Measurements from ENCODE around the gene ORC3. TPM values are rescaled to one million over a fixed set of nuclear protein-coding genes. Genes with fewer than 3 reads are reported as not detected.

Gene ORC3
- total RNA-seq (10 to 100 TPM; 21.1 to 61.3 (median 30.8) TPM), polyA plus RNA-seq (10 to 100 TPM; 24.4 to 51.4 (median 27.5) TPM)
- long read RNA-seq, donor 1, transcript ORC3-201 (20 exons, 2,501 nt) = major isoform, 5 of 63 reads
- long read RNA-seq, donor 1, transcript ORC3-203 (4 exons, 471 nt) = major isoform, 5 of 63 reads
- long read RNA-seq, donor 1, partial matches to known transcripts = 14 of 63 reads
- long read RNA-seq, donor 1, other reads (novel, unspliced or antisense) = 38 of 63 reads
- long read RNA-seq, donor 2, partial matches to known transcripts = 0 of 5 reads
- long read RNA-seq, donor 2, other reads (novel, unspliced or antisense) = 0 of 5 reads
- long read RNA-seq, donor 3, partial matches to known transcripts = 0 of 5 reads
- long read RNA-seq, donor 3, other reads (novel, unspliced or antisense) = 0 of 5 reads
- long read RNA-seq, donor 4, transcript ORC3-202 (20 exons, 2,512 nt) = major isoform, 7 of 34 reads
- long read RNA-seq, donor 4, partial matches to known transcripts = 8 of 34 reads
- long read RNA-seq, donor 4, other reads (novel, unspliced or antisense) = 12 of 34 reads
- long read RNA-seq, donor 5, transcript ORC3-201 (20 exons, 2,501 nt) = major isoform, 23 of 61 reads
- long read RNA-seq, donor 5, transcript ORC3-202 (20 exons, 2,512 nt) = minor isoform, 15 of 61 reads
- long read RNA-seq, donor 5, partial matches to known transcripts = 9 of 61 reads
- long read RNA-seq, donor 5, other reads (novel, unspliced or antisense) = 13 of 61 reads
- long read RNA-seq, donor 6, transcript ORC3-202 (20 exons, 2,512 nt) = major isoform, 8 of 47 reads
- long read RNA-seq, donor 6, partial matches to known transcripts = 28 of 47 reads
- long read RNA-seq, donor 6, other reads (novel, unspliced or antisense) = 8 of 47 reads
- long read RNA-seq, donor 7, partial matches to known transcripts = 0 of 17 reads
- long read RNA-seq, donor 7, other reads (novel, unspliced or antisense) = 14 of 17 reads
- long read RNA-seq, donor 8, partial matches to known transcripts = 14 of 93 reads
- long read RNA-seq, donor 8, other reads (novel, unspliced or antisense) = 71 of 93 reads
- long read RNA-seq, donor 9, transcript ORC3-202 (20 exons, 2,512 nt) = major isoform, 5 of 18 reads
- long read RNA-seq, donor 9, partial matches to known transcripts = 11 of 18 reads
- long read RNA-seq, donor 9, other reads (novel, unspliced or antisense) = 0 of 18 reads
- long read RNA-seq, donor 10, partial matches to known transcripts = 0 of 5 reads
- long read RNA-seq, donor 10, other reads (novel, unspliced or antisense) = 0 of 5 reads

DNA sequence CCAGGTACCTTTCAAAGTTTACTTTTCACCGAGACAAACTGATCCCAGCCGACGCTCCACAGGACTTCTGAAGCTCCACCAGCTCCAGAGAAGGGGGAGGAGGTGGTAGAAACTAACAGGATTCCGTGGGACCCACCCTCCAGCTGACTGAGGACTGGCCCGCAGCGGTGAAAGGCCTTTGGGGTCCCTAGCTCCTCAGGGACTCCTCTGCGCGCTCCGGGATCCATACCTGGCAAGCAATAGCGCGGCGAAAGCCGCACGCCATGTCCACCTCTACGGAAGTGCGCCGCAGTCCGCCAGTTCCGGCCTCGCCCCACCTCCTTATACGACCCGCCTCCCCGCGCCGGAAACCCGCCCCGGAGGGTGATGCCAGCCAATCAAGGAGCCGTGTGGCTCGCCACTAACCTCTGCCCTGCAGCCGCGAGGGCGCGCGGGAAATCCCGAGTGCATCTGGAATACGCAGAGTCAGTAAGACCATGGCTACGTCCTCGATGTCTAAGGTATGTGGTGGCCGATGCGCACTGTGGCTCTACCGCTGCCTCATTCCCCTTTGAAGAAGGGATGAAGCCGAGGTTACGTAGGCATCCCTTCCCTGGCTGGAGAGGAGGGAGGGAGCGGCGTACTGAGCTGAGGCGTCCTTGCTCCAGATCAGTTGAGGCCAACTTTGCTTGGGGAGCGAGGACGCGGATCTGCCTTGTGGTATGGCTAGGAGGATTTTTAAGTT is at the start of gene ORC3, which contains the start of gene RARS2:
ORC3 (plus strand) TSS at position 443 of the 724 bp plus-strand sequence; CDS start at position 477, 34 bp downstream.
RARS2 (minus strand) TSS at position 295 of the 724 bp plus-strand sequence; CDS start at position 265, 30 bp downstream.
- Histone ChIP-seq H3K36me3 (replicated peaks in 1 of 2) (peaks cover 0 to 7% of the 10 kb centered on the region in 2 donors), H3K9me3 (replicated peaks in 1 of 3) (no peaks in the 10 kb centered on the region), H3K27me3 (no peaks in the 10 kb centered on the region), H3K4me1 (replicated peaks in 1 of 2) (peaks cover 30 to 52% of the 10 kb centered on the region in 2 donors), H3K4me3 (peak within 1 kb of the TSS; percentile 30 to 97 (median 87)), H3K27ac (peak within 1 kb of the TSS; percentile 82 to 93 (median 85))
- WGBS, 4 donors = 0 to 1% (median 0%) methylated on average over 5 to 49 of the region's 49 CpGs
- peak; percentile 80 to 97 for TF ChIP-seq POLR2A (IDR thresholded peaks at IDR 0.05)
- TF ChIP-seq, protein P1, sequence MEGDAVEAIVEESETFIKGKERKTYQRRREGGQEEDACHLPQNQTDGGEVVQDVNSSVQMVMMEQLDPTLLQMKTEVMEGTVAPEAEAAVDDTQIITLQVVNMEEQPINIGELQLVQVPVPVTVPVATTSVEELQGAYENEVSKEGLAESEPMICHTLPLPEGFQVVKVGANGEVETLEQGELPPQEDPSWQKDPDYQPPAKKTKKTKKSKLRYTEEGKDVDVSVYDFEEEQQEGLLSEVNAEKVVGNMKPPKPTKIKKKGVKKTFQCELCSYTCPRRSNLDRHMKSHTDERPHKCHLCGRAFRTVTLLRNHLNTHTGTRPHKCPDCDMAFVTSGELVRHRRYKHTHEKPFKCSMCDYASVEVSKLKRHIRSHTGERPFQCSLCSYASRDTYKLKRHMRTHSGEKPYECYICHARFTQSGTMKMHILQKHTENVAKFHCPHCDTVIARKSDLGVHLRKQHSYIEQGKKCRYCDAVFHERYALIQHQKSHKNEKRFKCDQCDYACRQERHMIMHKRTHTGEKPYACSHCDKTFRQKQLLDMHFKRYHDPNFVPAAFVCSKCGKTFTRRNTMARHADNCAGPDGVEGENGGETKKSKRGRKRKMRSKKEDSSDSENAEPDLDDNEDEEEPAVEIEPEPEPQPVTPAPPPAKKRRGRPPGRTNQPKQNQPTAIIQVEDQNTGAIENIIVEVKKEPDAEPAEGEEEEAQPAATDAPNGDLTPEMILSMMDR (IDR thresholded peaks at IDR 0.05) = no peak
- DNase-seq = peak; percentile 97 to 98 (median 98)
- intact Hi-C loops (cut with DNase I) = no loop called here

DNA sequence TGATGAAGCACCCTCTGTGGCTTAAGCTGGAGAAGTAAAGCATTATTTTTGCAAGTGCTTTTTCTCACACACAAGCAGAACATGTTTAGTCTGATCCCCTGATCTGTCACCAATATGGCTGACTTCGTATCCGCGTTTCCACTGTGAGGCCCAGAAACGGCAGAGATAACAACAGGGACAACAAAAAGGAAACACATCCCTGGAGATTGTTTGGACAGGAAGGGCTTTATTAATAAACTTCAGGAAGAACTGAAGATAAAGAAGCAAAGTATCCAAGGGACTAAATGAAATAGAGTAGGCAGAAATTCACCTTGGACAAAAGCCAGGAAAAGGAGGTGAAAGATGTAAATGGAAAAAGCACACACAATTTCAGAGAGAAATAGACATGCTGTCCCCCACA is 49.4 kb upstream of the ORC3 start:
- intact Hi-C loops (cut with DNase I) = no loop called here
- H3K9me3 ChIP-seq (replicated peaks in 1 of 3) = no peaks in the 10 kb centered on the region
- WGBS, 4 donors = 29 to 42% (median 40%) methylated on average over 4 of the region's 4 CpGs
- H3K36me3 ChIP-seq (replicated peaks in 1 of 2) = peaks cover 0 to 26% of the 10 kb centered on the region in 2 donors
- H3K27me3 ChIP-seq = no peaks in the 10 kb centered on the region
- peak overlapping the region in 2 of 5 donors; percentile 53 to 57 for H3K27ac ChIP-seq
- TF ChIP-seq POLR2A (IDR thresholded peaks at IDR 0.05) = no peak
- TF ChIP-seq, protein P1 (IDR thresholded peaks at IDR 0.05) = no peak
- no peak overlapping the region for H3K4me3 ChIP-seq
- H3K4me1 ChIP-seq (replicated peaks in 1 of 2) = peaks cover 4 to 26% of the 10 kb centered on the region in 2 donors
- DNase-seq = peak in 3 of 7 donors; percentile 29 to 37 (median 34)

DNA sequence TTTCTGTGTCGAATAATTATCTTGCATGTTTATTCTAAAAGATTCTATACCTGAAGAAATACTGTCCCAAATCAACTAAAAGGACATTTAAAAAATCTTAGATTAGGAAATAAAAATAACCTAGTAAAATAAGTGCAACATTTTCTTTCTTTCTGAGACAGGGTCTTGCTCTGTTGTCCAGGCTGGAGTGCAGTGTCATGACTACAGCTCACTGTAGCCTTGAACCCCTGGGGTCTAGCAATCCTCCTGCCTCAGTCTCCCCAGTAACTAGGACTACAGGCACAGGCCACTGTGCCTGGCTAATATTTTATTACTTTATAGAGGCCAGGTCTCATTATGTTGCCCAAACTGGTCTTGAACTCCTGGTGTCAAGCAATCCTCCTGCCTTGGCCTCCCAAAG is 48.9 kb upstream of the ORC3 start:
- peaks cover 0 to 20% of the 10 kb centered on the region in 2 donors for H3K4me1 ChIP-seq (replicated peaks in 1 of 2)
- H3K4me3 ChIP-seq = no peak overlapping the region
- no peaks in the 10 kb centered on the region for H3K9me3 ChIP-seq (replicated peaks in 1 of 3)
- H3K36me3 ChIP-seq (replicated peaks in 1 of 2) = peaks cover 0 to 26% of the 10 kb centered on the region in 2 donors
- intact Hi-C loops (cut with DNase I) = no loop called here
- no peak for DNase-seq
- no peaks in the 10 kb centered on the region for H3K27me3 ChIP-seq
- H3K27ac ChIP-seq = peak overlapping the region in 2 of 5 donors; percentile 30 to 57
- no peak for TF ChIP-seq POLR2A (IDR thresholded peaks at IDR 0.05)
- TF ChIP-seq, protein P1 (IDR thresholded peaks at IDR 0.05) = no peak
- WGBS, 4 donors = 70 to 81% (median 77%) methylated on average over 1 of the region's 1 CpG

All from adrenal gland (tissue), 19 donors.